GM18508 (cell line): ENCODE results near the gene SPINT4.
"Not testable (repeated sequence)": the region's sequence is repeated elsewhere in the genome, so short reads cannot be mapped to it uniquely, and the experiment has no call there.

Experiments
- ATAC-seq: cut with Tn5 transposase; IDR thresholded peaks from one replicate; pipeline ENCODE4 v1.9.1; 2021; ENCODE audit warnings: moderate number of reproducible peaks; ENCODE audit not compliant: insufficient read depth, unreplicated experiment

SPINT4 gene

DNA sequence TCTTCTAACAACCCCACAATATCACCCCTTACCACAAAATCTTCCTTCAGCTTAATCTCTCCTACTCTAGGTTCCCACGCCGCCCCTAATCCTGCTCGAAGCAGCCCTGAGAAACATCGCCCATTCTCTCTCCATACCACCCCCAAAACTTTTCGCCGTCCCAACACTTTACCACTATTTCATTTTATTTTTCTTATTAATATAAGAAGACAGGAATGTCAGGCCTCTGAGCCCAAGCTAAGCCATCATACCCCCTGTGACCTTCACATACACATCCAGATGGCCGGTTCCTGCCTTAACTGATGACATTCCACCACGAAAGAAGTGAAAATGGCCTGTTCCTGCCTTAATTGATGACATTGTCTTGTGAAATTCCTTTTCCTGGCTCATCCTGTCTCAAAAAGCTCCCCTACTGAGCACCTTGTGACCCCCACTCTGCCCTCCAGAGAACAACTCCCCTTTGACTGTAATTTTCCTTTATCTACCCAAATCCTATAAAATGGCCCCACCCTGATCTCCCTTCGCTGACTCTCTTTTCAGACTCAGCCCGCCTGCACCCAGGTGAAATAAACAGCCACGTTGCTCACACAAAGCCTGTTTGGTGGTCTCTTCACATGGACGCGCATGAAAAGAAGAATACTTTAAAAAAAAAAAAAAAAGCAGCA is 42.6 kb downstream of the SPINT4 start:
- ATAC-seq, result not testable (repeated sequence)

DNA sequence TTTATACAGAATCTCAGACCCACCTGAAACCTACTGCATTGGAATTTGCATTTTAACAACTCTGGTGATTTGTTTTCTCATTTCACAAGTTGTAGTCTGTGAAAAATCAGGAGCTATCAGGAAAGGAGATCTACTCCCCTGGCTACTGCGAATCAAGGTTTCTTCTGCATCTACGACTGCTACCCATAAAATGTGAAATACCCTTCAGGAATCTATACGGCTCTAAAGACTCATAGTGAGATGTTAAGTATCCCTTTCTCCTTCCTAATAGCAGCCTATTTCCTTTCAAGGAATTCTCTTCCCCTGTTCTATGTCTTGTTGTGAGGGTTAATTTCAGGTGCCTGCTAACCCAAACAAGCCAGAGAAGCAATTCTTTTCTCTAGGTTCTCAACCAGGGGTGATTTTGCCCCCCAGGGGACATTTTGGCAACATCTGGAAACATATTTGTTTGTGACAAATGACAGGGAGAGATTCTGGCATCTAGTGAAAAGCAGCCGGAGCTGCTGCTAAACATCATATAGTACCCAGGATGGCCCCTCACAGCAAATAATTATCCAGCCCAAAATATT is 43.2 kb downstream of the SPINT4 start:
- no peak for ATAC-seq

DNA sequence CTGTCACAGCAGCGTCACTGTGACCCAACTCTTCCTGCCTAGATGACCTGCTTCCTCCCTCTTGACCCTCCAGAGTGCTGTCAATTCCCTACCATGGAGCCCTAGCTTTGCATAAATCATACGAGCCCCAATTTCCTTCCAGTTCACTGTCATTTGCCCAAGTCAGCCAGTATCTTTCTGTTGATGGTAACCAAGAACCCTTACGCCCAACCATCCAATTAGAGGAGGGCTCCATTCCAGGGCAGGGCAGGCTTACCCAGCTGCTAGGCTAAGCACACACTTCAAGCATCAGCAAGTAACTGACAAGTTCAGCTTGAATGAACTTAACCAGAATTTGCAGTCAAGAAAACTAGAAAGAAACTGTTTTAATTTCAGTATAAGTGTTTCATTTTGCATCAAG is 43.8 kb downstream of the SPINT4 start:
- ATAC-seq, result no peak

DNA sequence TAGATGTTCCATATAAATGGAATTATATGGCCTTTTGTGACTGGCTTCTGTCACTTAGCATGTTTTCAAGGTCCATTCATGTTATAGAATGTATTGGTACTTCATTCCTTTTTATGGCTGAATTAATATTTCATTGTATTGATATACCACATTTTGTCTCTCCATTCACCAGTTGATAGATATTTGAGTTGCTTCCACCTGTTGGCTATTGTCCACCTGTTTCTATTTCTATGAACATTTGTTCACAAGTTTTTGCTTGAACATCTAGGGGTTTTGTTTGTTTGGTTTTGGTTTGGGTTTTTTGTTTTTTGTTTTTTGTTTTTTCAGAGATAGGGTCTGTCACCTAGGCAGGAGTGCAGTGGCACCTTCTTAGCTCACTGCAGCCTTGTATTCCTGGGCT is 46.3 kb downstream of the SPINT4 start:
- no peak for ATAC-seq

DNA sequence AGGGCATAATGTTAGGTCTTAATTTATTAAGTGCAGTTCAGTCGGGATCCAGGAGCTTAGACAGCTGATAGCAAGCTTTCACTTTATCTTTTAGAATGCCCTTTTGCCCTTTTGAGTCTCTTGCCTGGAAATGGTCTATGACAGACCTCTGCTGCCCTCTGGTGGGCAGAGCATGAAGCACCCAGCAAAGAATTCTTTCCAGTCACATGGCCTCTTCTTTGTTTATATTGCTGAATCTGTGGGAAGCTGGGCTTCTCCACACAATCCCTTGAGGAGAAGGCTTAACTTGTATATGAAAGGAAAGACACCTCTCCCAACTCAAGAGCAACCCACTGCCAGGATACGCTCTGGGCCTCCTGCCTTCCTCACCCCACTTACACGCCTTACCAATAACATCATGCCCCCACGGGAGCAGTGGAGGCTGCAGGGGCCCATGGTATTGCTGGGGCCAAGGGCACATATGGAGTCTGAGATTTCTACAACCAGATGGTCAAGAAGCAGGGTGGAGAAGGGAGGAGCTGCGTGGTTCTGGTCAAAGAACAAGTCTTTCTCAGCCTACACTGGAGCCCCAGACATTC is 49.1 kb downstream of the SPINT4 start:
- ATAC-seq, result no peak

DNA sequence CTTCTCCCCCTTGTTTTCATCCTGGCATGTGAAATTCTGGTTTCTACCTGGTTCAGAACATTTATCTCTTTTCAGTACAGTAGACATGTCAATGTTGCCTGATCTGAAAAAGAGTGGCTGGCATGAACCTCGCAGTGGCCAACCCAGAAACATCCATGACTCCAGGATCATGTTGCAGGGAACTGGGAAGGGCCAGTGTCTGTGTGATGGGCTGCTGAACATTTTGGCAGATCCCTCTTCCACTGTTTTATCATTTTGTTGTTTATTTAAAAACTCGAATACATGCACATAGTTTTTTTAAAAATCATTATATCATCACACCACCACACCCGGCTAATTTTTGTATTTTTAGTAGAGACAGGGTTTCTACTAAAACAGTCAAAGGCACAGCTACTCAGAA is 50.5 kb downstream of the SPINT4 start:
- ATAC-seq, result no peak

DNA sequence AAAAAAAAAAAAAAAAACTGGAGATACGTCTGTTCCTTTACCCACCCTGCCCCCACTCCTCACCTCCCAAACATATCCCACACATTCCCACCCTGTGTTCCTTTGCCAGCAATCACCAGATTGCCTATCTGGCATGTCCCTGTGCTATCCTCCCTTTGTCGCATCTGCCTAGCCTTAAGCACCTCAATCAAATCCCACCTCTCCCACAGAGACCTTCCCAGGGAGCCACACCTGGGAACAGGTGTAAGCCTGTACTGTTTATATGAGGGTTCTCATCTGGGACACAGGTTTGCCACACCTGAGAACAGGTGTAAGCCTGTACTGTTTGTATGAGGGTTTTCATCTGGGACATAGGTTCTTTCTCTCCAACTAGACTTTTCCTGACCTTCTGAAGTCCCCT is 52.8 kb downstream of the SPINT4 start:
- no peak for ATAC-seq

DNA sequence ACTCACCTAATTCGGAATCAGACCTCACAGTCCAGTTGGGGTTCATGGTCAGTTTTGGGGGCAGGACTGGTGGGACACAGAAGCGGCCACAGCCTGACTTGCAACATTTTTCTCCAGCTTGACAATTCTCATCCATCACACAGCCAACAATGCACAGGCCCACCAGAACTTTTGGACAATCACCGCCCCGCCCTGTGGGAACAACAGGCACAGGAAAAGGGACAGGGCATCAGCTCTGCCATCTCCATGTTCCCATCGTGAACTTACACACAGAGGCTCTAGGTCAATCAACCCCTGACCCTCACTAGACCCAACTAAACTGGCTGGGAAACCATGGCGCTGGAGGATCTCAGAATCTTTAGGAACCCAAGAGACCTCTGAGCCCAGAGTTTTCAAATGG is 53.3 kb downstream of the SPINT4 start:
- no peak for ATAC-seq
